GM20000 (cell line): ENCODE data around the gene USB1.
A peak's percentile ranks its signal among the peaks of the same experiment; 100 is the strongest.

Experiments used
- DNase-seq: peaks from one replicate; pipeline ENCODE4 v3.0.0; 2012; ENCODE audit warnings: low spot score
- TF ChIP-seq, protein P1 (sequence below): IDR thresholded peaks from 2 replicates; pipeline ENCODE4 v1.5.1; 2012; ENCODE audit warnings: mild to moderate bottlenecking, control low read depth; ENCODE audit errors: extremely low read depth, missing control alignments

The USB1 gene

DNA sequence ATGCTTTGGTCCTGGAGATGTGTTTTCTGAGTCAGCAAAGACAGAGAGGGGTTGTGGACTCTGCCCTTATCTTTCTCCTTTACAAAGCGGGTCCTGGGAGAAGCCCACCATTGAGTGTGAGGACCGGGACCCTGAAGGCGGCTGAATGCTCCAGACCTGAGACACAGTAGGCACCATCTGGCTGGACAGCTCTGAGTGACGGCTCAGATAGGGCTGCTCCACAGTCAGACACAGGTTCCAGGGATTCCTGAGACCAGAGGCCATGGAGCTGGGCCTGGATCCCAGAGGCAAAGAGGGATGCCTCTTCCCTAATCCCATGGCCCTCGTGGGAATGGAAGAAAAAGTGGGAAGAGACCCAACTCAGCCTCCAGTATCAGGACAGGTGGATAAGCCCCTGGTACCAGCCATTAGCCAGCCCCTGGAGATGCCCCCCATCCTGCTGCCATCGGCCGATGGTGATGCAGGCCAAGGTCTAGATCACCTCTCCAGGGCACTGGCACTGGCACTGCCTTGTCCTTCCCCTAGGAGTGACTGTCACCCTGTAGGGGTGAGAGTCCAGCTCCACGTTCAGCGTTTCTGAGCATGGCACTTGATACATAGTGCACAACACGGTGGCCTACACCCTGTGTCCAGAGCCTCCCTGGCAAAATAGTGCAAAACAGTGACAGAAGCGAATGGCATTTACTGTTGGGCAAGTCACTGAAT lies 29.1 kb downstream of the USB1 start:
- no peak for DNase-seq
- TF ChIP-seq, protein P1, sequence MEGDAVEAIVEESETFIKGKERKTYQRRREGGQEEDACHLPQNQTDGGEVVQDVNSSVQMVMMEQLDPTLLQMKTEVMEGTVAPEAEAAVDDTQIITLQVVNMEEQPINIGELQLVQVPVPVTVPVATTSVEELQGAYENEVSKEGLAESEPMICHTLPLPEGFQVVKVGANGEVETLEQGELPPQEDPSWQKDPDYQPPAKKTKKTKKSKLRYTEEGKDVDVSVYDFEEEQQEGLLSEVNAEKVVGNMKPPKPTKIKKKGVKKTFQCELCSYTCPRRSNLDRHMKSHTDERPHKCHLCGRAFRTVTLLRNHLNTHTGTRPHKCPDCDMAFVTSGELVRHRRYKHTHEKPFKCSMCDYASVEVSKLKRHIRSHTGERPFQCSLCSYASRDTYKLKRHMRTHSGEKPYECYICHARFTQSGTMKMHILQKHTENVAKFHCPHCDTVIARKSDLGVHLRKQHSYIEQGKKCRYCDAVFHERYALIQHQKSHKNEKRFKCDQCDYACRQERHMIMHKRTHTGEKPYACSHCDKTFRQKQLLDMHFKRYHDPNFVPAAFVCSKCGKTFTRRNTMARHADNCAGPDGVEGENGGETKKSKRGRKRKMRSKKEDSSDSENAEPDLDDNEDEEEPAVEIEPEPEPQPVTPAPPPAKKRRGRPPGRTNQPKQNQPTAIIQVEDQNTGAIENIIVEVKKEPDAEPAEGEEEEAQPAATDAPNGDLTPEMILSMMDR: no peak

DNA sequence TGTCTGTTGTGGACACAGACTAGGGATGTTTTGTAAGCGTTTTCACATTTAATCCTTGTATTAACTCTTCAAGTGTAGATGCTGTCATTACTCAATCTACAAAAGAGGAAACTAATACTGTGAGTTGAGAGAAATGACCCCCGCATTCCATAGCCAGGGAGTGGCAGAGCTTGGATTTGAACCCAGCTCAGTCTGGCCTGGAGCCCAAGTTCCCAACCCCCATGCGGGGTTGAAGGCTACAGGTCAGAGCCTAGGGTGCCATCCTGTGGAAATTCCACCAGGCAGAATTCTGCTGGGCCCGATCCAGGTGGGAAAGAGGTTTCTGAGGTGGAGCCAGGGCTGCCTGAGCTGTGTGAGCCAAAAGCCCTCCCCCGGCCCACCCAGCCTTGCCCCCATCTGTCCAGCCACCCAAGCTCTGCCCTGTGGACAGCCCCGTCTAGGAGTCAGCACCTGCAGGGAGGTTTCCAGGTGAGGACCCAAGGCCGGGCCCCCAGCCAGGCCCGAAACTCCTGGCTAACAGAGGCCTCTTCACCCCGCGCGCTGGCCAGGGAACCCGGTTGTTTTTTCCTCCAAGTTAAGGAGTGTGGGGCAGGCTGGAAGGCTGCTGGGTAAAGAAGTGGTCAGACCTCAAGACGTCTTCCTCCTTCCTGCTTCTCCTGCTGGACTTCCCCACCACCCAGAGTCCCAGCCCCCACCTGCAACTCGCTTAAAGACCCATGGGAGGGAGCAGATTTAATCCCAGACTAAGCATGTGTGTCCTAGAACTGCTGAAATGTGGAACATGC lies 30.0 kb downstream of the USB1 start:
- TF ChIP-seq, protein P1: no peak
- peak; percentile 13 for DNase-seq

DNA sequence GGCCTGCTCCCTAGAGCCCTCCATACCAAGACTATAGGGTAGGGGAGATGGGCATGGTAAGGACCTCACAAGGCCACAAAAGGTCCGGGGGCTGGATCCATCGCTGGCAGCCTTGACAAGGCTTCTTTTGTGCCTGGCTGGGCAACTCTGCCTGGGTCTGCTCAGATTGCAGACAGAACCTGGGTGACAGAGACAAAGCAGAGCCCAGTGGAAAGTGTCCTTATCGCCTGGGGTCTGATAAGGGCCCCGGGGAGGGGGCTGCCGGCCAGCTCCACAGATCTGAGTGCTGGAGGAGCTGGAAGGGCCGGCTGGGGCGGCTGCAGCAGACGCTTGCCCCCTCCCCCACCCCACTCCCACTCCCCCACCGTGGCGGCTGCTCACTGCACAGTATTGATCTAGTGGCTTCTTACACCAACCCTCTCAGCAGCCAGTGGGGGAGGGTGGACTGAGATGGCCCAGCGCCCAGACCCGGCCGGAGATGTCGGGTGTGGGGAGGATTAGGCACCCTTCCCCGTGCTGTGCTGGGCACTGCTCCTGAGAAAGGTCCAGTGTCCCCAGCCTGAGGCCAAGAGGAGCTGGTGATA lies 31.6 kb downstream of the USB1 start:
- TF ChIP-seq, protein P1: no peak
- DNase-seq: no peak

DNA sequence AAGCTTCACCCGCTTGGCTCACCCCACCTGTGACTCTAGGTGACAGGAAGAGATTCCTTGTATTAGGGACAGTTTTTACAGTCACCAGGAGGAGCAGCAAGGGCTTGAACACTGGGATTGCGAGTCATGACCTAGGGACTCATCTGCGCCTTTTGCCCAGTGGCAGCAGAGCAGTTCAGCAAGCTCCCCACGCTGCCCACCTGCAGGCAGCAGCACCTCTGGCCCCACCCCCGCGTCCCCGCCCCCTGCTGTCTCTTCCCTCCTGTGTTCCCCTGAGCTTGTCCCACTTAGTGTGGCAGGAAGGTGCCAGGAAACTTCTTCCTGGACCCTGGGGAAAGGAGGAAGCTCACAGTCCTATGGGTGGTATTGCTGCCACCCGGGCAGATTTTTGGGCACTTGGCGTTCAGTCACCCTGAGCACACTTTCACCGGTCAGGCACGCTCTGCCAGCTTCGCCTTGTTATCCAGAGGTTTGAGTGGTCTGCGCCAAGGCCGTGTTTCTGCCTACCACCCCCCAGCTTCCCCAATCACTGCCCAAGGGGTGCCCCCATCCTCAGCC lies 33.0 kb downstream of the USB1 start:
- TF ChIP-seq, protein P1: no peak
- DNase-seq: no peak

DNA sequence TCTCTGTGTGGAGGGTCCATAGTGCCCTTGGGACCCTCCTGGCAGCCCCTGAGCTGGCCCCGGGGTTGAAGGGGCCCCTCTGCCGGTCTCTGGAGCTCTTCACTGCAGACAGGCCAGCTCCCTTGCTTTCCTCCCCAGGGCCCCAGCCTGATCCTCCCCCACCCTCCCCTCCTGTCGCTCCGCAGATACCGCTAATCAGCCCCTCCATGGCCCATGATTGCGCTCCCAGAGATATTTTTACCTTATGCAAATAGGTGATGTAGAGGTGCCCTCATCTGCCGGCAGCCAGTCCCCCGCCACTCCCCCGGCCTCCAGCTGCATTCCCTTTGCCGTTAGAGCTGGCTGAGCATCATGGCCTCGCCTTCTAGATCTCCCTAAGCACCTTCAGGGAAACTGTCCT lies 33.6 kb downstream of the USB1 start:
- TF ChIP-seq, protein P1: no peak

DNA sequence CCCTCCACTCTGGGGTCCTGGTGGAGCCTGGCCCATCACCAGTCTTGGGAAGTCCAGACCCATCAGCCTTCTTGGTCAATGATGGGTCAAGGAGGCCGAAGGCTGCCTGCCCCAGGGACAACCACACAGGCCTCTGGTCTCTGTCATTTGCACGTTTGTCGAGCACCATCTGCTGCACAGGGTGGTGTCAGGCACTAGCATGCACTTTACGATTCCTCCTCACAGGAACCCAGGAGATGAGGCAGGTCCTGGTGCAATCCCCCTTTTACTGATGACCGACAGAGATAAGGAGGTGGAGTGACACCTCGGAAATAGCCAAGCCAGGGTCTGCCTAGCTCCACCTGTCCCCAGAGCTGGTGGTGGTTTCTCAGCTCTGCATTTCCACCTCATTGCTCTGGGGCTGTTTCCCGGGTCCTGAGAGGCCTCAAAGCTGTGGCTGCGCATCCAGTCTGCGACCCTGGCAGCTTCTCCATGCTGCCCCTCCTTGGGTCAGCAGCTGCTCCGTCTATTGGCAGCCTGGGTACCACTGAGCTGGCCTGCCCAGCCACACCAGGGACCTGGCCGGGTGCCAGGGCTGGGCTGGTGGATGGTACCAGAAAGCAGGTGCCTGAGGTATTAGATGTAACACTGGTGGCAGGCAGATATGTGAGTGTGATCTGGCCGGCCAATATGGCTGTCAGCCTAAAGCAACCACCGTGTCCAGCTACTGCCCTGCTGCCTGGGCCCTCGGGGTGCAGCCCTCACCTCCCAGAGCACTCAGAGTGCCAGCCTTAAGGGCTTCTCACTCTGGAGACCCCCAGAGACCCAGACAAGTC lies 34.4 kb downstream of the USB1 start:
- TF ChIP-seq, protein P1: no peak
- no peak for DNase-seq

More for the DNA sequence above, 33.6 kb downstream of the USB1 start:
- DNase-seq: no peak
